ENCODE measurements around the gene NEO1. TPM values are rescaled to one million over a fixed set of nuclear protein-coding genes. Genes with fewer than 3 reads are reported as not detected.

NEO1 gene
- total and polyA plus RNA-seq, 9 of the 15 experiments (the other 6 are each of a cell fraction or from before 2014, with no cell fraction given) = 0.08 to 1.7 (median 0.48) TPM

DNA sequence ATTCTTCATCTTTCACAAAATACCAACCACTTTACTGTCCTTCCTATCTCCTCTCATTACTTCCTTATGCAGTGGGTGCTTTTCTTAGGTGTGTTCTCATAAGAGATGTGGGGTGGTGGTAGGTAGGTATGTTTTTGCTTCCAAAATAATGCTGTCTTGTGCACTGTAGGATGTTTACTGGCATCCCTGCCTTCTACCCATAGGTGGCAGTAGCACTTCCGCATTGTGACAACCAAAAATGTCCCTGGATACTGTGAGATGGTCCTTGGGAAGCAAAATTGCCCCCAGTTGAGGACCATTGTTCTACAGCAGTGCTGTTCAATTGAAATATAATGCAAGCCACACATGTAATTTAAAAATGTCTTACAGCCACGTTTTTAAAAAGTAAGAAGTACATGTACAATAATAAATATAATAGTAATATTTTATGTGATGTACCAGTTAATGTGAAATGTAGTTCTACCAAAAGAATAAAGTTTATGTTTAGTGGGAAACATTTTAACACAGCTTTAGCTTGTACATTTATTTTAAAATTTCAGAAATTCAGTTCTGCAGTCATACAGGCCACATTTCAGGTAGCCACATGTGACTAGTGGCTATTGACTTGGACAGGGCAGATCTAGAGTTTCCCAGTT, 75.2 kb downstream of the NEO1 start:
- intact Hi-C loops (cut with micrococcal nuclease) (no loop called here), in situ Hi-C loops (cut with MboI) (no loop called here)
- Histone ChIP-seq H3K27ac (ENCODE audit: extremely low read depth, low read depth, low read length) (no peak overlapping the region), H3K4me1 (replicated peaks in 1 of 2; ENCODE audit: control insufficient read depth in 2 of 2, insufficient read depth in 2 of 2, low read length in 2 of 2) (no peaks in the 10 kb centered on the region), H3K36me3 (ENCODE audit: control insufficient read depth, insufficient read depth, low read length) (no peaks in the 10 kb centered on the region), H3K4me2 (ENCODE audit: insufficient read depth, low read length) (no peak overlapping the region), H3K4me3 (no peak overlapping the region), H3K27me3 (ENCODE audit: control insufficient read depth in 2 of 2, insufficient read depth in 2 of 2, low read length in 2 of 2) (no peaks in the 10 kb centered on the region), H3K9me3 (replicated peaks; ENCODE audit: control insufficient read depth, insufficient read depth, low read depth, low read length) (no peaks in the 10 kb centered on the region), H2AFZ (ENCODE audit: low read depth, low read length) (no peak overlapping the region), H3K9me1 (ENCODE audit: control insufficient read depth, insufficient read depth, low read length) (no peaks in the 10 kb centered on the region), H4K20me1 (replicated peaks; ENCODE audit: control insufficient read depth, insufficient read depth, low read length) (no peaks in the 10 kb centered on the region), H3K9ac (ENCODE audit: insufficient read depth in 1 of 2, low read depth in 2 of 2, low read length in 2 of 2) (no peak overlapping the region), H3K79me2 (ENCODE audit: control insufficient read depth, insufficient read depth, low read length) (no peaks in the 10 kb centered on the region)
- CTCF ChIA-PET (ENCODE audit: low intra/inter-chr PET ratio) = interaction anchor here (0.7 kb wide), 1 partner anchor 718 kb away, joined by 3 read pairs; no protein-coding TSS in a partner anchor
- BruUV-seq (replicated peaks) = no TSS peak
- FAIRE-seq (peak; percentile 92), DNase-seq (ENCODE audit: extremely low read depth in 1 of 4, low spot score in 3 of 4) (peak; percentile 30 to 51 (median 42)), ATAC-seq (peak; percentile 90)
- WGBS (ENCODE audit: insufficient coverage, low coverage, missing lambda C conversion rate) = 3% methylated on average over 2 of the region's 2 CpGs
- POLR2A ChIA-PET = interaction anchor here (0.6 kb wide), 1 partner anchor 356 kb away, joined by 3 read pairs; no protein-coding TSS in a partner anchor
- TF ChIP-seq RAD21 (CRISPR knock-in tag; conservative IDR thresholded peaks at IDR 0.05 in 1 of 2, IDR thresholded peaks at IDR 0.05 in 1 of 2) = peak in 1 of 2 experiments; percentile 48; a peak in 2 of 4 replicates
- TF ChIP-seq ETV5 (CRISPR knock-in tag; IDR thresholded peaks at IDR 0.05; ENCODE audit: low read depth) = 0 out of 2 replicates have a peak, but pooled peaks have one; percentile 26
- TF ChIP-seq, protein P1, sequence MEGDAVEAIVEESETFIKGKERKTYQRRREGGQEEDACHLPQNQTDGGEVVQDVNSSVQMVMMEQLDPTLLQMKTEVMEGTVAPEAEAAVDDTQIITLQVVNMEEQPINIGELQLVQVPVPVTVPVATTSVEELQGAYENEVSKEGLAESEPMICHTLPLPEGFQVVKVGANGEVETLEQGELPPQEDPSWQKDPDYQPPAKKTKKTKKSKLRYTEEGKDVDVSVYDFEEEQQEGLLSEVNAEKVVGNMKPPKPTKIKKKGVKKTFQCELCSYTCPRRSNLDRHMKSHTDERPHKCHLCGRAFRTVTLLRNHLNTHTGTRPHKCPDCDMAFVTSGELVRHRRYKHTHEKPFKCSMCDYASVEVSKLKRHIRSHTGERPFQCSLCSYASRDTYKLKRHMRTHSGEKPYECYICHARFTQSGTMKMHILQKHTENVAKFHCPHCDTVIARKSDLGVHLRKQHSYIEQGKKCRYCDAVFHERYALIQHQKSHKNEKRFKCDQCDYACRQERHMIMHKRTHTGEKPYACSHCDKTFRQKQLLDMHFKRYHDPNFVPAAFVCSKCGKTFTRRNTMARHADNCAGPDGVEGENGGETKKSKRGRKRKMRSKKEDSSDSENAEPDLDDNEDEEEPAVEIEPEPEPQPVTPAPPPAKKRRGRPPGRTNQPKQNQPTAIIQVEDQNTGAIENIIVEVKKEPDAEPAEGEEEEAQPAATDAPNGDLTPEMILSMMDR (IDR thresholded peaks at IDR 0.05 in 2 of 3, conservative IDR thresholded peaks at IDR 0.05 in 1 of 3; ENCODE audit: insufficient read depth in 2 of 3, low read depth in 1 of 3, low read length in 3 of 3) = peak; percentile 71 to 76 (median 75)
- no peak for TF ChIP-seq MED1 (CRISPR knock-in tag; IDR thresholded peaks at IDR 0.05; ENCODE audit: borderline replicate concordance)
- TF ChIP-seq HMGN3 (IDR thresholded peaks at IDR 0.05; ENCODE audit: borderline replicate concordance, extremely low read depth, insufficient read length, low read depth, low read length) = no peak
- no peak for TF ChIP-seq POLR2H (tag; IDR thresholded peaks at IDR 0.05; ENCODE audit: low read depth)
- TF ChIP-seq GABPA (tag; conservative IDR thresholded peaks at IDR 0.05; ENCODE audit: low read depth) = peak; percentile 63
- 0 out of 4 replicates have a peak, but pooled peaks of 1 of the 2 experiments have one; percentile 19 for TF ChIP-seq FOXK2 (conservative IDR thresholded peaks at IDR 0.05 in 1 of 2, IDR thresholded peaks at IDR 0.05 in 1 of 2; ENCODE audit: low read depth in 2 of 2)
- TF ChIP-seq TEAD4 (IDR thresholded peaks at IDR 0.05; ENCODE audit: low read length) = peak; percentile 11; the same call in 1 of the 2 replicates
- no peak for TF ChIP-seq TEAD4 (CRISPR knock-in tag; IDR thresholded peaks at IDR 0.05; ENCODE audit: borderline replicate concordance)
- TF ChIP-seq, protein P2, sequence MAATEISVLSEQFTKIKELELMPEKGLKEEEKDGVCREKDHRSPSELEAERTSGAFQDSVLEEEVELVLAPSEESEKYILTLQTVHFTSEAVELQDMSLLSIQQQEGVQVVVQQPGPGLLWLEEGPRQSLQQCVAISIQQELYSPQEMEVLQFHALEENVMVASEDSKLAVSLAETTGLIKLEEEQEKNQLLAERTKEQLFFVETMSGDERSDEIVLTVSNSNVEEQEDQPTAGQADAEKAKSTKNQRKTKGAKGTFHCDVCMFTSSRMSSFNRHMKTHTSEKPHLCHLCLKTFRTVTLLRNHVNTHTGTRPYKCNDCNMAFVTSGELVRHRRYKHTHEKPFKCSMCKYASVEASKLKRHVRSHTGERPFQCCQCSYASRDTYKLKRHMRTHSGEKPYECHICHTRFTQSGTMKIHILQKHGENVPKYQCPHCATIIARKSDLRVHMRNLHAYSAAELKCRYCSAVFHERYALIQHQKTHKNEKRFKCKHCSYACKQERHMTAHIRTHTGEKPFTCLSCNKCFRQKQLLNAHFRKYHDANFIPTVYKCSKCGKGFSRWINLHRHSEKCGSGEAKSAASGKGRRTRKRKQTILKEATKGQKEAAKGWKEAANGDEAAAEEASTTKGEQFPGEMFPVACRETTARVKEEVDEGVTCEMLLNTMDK (IDR thresholded peaks at IDR 0.05; ENCODE audit: borderline replicate concordance, insufficient read depth, low read depth, low read length, poor library complexity, severe bottlenecking) = peak; percentile 28
- TF ChIP-seq SPI1 (IDR thresholded peaks at IDR 0.05; ENCODE audit: borderline replicate concordance, low read depth, low read length) = peak; percentile 94
